Measurements from ENCODE around the gene ZNF827.

Gene ZNF827

GRCh38 chr4:145792429-145792828, 146.2 kb downstream of the ZNF827 start:
- no peak for TF ChIP-seq CTCF (IDR thresholded peaks at IDR 0.05)
- Histone ChIP-seq H3K9me3 (no peaks in the 10 kb centered on the region), H3K4me1 (ENCODE audit: control insufficient read depth in 1 of 2, insufficient read depth in 1 of 2, low read depth in 1 of 2, low read length in 1 of 2) (peaks cover 0 to 7% of the 10 kb centered on the region in 2 experiments), H3K4me3 (ENCODE audit: low read depth in 1 of 2, low read length in 1 of 2) (no peak overlapping the region), H3K27me3 (no peaks in the 10 kb centered on the region), H3K36me3 (no peaks in the 10 kb centered on the region), H3K27ac (no peak overlapping the region)

- TF ChIP-seq CTCF (IDR thresholded peaks at IDR 0.05), result no peak
- no peaks in the 10 kb centered on the region for H3K36me3 ChIP-seq
- H3K9me3 ChIP-seq, result no peaks in the 10 kb centered on the region
- no peak overlapping the region for H3K27ac ChIP-seq
- H3K27me3 ChIP-seq, result no peaks in the 10 kb centered on the region
- peaks cover under 1 to 12% of the 10 kb centered on the region in 2 experiments for H3K4me1 ChIP-seq (ENCODE audit: control insufficient read depth in 1 of 2, insufficient read depth in 1 of 2, low read depth in 1 of 2, low read length in 1 of 2)
- H3K4me3 ChIP-seq (ENCODE audit: low read depth in 1 of 2, low read length in 1 of 2), result no peak overlapping the region
Observed at GRCh38 chr4:145791988-145792387, 146.6 kb downstream of the ZNF827 start.

GRCh38 chr4:145788755-145789154, 149.9 kb downstream of the ZNF827 start:
- no peaks in the 10 kb centered on the region for H3K9me3 ChIP-seq
- no peaks in the 10 kb centered on the region for H3K27me3 ChIP-seq
- H3K4me1 ChIP-seq (ENCODE audit: control insufficient read depth in 1 of 2, insufficient read depth in 1 of 2, low read depth in 1 of 2, low read length in 1 of 2), result peaks cover 19 to 26% of the 10 kb centered on the region in 2 experiments
- H3K4me3 ChIP-seq (ENCODE audit: low read depth in 1 of 2, low read length in 1 of 2), result no peak overlapping the region
- H3K36me3 ChIP-seq, result no peaks in the 10 kb centered on the region
- no peak for TF ChIP-seq CTCF (IDR thresholded peaks at IDR 0.05)
- no peak overlapping the region for H3K27ac ChIP-seq

GRCh38 chr4:145786830-145787229, 151.8 kb downstream of the ZNF827 start:
- H3K36me3 ChIP-seq, result no peaks in the 10 kb centered on the region
- peak overlapping the region; percentile 49 for H3K27ac ChIP-seq
- no peak for TF ChIP-seq CTCF (IDR thresholded peaks at IDR 0.05)
- H3K4me3 ChIP-seq (ENCODE audit: low read depth in 1 of 2, low read length in 1 of 2), result no peak overlapping the region
- peaks cover 19 to 26% of the 10 kb centered on the region in 2 experiments for H3K4me1 ChIP-seq (ENCODE audit: control insufficient read depth in 1 of 2, insufficient read depth in 1 of 2, low read depth in 1 of 2, low read length in 1 of 2)
- H3K27me3 ChIP-seq, result no peaks in the 10 kb centered on the region
- no peaks in the 10 kb centered on the region for H3K9me3 ChIP-seq

- TF ChIP-seq CTCF (IDR thresholded peaks at IDR 0.05), result no peak
- Histone ChIP-seq H3K27me3 (no peaks in the 10 kb centered on the region), H3K4me3 (ENCODE audit: low read depth in 1 of 2, low read length in 1 of 2) (no peak overlapping the region), H3K27ac (peak overlapping the region; percentile 49), H3K9me3 (no peaks in the 10 kb centered on the region), H3K4me1 (ENCODE audit: control insufficient read depth in 1 of 2, insufficient read depth in 1 of 2, low read depth in 1 of 2, low read length in 1 of 2) (peaks cover 19 to 26% of the 10 kb centered on the region in 2 experiments), H3K36me3 (no peaks in the 10 kb centered on the region)
Observed at GRCh38 chr4:145786261-145786660, 152.4 kb downstream of the ZNF827 start.
